Uterus (tissue), 4 donors: ENCODE results near the gene FAR1. TPM values are rescaled to one million over a fixed set of nuclear protein-coding genes. Genes with fewer than 3 reads are reported as not detected.

ENCODE experiments used
- DNase-seq, 2 donors: peaks; one replicate each; pipeline ENCODE4 v3.0.0-alpha.2; 2019 to 2020
- H3K27ac ChIP-seq, 2 donors: fragments of 200-600 bp; sonication (generic); 1 replicate in 1 of 2; 2 replicates in 1 of 2; pipeline ENCODE4 v1.5.1; 2016 to 2018
- H3K27me3 ChIP-seq, 2 donors: fragments of 200-600 bp; sonication (generic); one replicate each; pipeline ENCODE4 v1.5.1; 2018 to 2019; ENCODE audit warnings: control low read depth in 1 of 2
- H3K36me3 ChIP-seq, 2 donors: fragments of 200-600 bp; sonication (generic); one replicate each; pipeline ENCODE4 v1.5.1; 2019; ENCODE audit warnings: control low read depth in 1 of 2
- H3K4me1 ChIP-seq, 2 donors: fragments of 200-600 bp; sonication (generic); one replicate each; pipeline ENCODE4 v1.5.1; 2018 to 2019; ENCODE audit warnings: control low read depth in 1 of 2
- H3K4me3 ChIP-seq, 2 donors: fragments of 200-600 bp; sonication (generic); 1 replicate in 1 of 2; 2 replicates in 1 of 2; pipeline ENCODE4 v1.5.1; 2018 to 2019; ENCODE audit warnings: mild to moderate bottlenecking in 1 of 2
- H3K9me3 ChIP-seq, 2 donors: fragments of 200-600 bp; sonication (generic); one replicate each; pipeline ENCODE4 v1.5.1; 2019; ENCODE audit warnings: control low read depth in 1 of 2
- POLR2A ChIP-seq, 2 donors: fragments of 450-650 bp; IDR thresholded peaks; one replicate each; pipeline ENCODE4 v1.6.1; 2016; ENCODE audit warnings: antibody characterized with exemption in 2 of 2, mild to moderate bottlenecking in 1 of 2, moderate library complexity in 1 of 2
- intact Hi-C: fragments of 100-400 bp; cut with DNase I; formaldehyde crosslinking; loops from one replicate; pipeline ENCODE4 v1.15.1; 2023; ENCODE audit warnings: low total_unique reads
- total RNA-seq, 4 donors: library from RNA; depleted of rRNA in 3 of 4; stranded (reverse); fragments of >200 nt in 3 of 4; gene quantifications; one replicate each; pipeline versions ENCODE4 v1.1.0 to v1.2.4, GENCODE V29; 2014 to 2023
- TF ChIP-seq, protein P1 (sequence below), 4 experiments: fragments of 200-600 bp in 2 of 4; fragments of 450-650 bp in 2 of 4; sonication (generic) in 2 of 4; IDR thresholded peaks; one replicate each; pipeline ENCODE4 v1.5.1; 2016 to 2019; ENCODE audit warnings: antibody characterized with exemption in 4 of 4, mild to moderate bottlenecking in 2 of 4, moderate library complexity in 1 of 4
- donor health status: DM: yes; HTN: yes; CAD: no.

Gene FAR1
- total RNA-seq, 4 donors from 2014 or later, result 34.8 to 148 (median 69.5) TPM

DNA sequence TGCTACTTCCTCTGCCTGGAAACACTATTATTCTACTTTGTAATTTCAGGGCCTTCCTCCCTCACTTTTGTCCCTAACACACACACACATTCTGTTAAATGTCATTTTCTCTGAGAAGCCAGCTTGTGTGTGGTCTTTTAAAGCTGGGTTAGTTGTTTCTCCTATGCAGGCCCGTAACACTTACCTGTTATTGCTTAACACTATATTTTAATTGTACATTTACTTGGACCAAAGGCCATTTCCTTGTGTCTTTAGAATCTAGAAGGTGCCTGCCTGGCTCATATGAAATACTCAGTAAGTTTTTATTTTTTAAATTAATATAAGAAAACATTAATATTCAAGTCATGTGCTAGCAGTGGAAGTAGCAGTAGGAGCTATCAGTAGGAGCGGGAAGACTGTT lies 30.6 kb downstream of the FAR1 start:
- TF ChIP-seq, protein P1, sequence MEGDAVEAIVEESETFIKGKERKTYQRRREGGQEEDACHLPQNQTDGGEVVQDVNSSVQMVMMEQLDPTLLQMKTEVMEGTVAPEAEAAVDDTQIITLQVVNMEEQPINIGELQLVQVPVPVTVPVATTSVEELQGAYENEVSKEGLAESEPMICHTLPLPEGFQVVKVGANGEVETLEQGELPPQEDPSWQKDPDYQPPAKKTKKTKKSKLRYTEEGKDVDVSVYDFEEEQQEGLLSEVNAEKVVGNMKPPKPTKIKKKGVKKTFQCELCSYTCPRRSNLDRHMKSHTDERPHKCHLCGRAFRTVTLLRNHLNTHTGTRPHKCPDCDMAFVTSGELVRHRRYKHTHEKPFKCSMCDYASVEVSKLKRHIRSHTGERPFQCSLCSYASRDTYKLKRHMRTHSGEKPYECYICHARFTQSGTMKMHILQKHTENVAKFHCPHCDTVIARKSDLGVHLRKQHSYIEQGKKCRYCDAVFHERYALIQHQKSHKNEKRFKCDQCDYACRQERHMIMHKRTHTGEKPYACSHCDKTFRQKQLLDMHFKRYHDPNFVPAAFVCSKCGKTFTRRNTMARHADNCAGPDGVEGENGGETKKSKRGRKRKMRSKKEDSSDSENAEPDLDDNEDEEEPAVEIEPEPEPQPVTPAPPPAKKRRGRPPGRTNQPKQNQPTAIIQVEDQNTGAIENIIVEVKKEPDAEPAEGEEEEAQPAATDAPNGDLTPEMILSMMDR (IDR thresholded peaks at IDR 0.05), result no peak
- TF ChIP-seq POLR2A (IDR thresholded peaks at IDR 0.05), result no peak
- H3K27me3 ChIP-seq, result no peaks in the 10 kb centered on the region
- no peak overlapping the region for H3K27ac ChIP-seq
- no peaks in the 10 kb centered on the region for H3K9me3 ChIP-seq
- H3K36me3 ChIP-seq, result no peaks in the 10 kb centered on the region
- intact Hi-C loops, result no loop called here
- DNase-seq, result no peak
- no peak overlapping the region for H3K4me3 ChIP-seq
- H3K4me1 ChIP-seq, result no peaks in the 10 kb centered on the region

DNA sequence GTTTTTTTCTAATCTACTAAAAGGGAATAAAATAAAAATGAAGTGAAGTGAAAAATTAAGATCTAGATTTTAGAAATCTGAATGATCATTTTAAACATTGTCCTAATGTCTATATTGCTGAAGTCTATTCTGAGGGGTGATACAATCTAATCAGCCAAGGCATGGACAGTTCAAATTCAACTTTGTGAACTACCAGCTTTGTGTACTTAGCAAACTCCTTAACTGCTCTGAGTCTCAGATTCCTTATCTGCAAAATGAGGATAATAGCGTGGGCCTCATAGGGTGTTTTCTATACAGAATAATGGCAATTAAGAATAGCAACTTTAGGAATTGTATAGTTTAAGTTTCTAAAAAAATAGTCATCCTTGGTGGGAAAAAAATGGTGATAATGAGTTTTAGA lies 31.4 kb downstream of the FAR1 start:
- Histone ChIP-seq H3K36me3 (no peaks in the 10 kb centered on the region), H3K4me3 (no peak overlapping the region), H3K27me3 (no peaks in the 10 kb centered on the region), H3K4me1 (no peaks in the 10 kb centered on the region), H3K27ac (no peak overlapping the region), H3K9me3 (no peaks in the 10 kb centered on the region)
- TF ChIP-seq, protein P1 (IDR thresholded peaks at IDR 0.05), result no peak
- no peak for TF ChIP-seq POLR2A (IDR thresholded peaks at IDR 0.05)
- intact Hi-C loops, result no loop called here
- no peak for DNase-seq

DNA sequence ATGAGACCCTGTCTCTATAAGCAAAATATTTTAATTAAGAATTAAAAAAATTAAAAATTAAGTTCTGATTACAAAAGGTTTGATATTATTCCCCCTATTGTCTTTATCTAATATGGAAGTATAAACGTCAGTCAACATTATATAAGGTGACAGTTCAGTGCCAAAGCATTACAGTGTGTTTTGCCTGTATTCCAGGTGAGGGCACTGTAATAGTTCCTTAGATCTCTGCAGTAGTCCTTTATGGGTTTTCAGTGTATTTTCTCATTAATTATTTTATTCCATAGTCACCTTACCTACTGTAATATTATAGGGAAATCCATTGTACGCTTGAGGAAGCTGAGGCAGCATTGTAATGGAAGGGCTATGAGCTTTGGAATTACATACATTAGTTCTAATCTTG lies 33.0 kb downstream of the FAR1 start:
- no peaks in the 10 kb centered on the region for H3K9me3 ChIP-seq
- no peak overlapping the region for H3K4me3 ChIP-seq
- DNase-seq, result no peak
- no peaks in the 10 kb centered on the region for H3K36me3 ChIP-seq
- no peaks in the 10 kb centered on the region for H3K27me3 ChIP-seq
- intact Hi-C loops, result no loop called here
- no peak overlapping the region for H3K27ac ChIP-seq
- H3K4me1 ChIP-seq, result no peaks in the 10 kb centered on the region
- no peak for TF ChIP-seq POLR2A (IDR thresholded peaks at IDR 0.05)
- TF ChIP-seq, protein P1 (IDR thresholded peaks at IDR 0.05), result no peak

DNA sequence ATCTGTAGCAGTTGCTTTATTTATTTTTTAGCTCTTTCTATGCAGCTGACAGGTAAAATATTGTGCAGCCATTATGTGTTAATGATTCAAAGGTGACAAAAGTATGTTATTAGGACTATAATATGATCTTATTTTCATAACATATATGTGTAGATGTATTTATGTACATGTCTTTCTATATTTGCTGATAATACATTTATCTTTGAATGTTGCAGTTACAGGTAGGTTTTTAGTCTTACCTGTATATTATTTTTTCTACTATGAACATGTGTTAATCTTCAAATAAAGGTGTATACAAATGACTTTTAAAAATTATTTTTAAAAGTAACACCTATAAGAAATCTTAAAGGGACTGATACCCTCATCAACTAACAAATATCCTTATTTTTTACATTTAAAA lies 33.6 kb downstream of the FAR1 start:
- no peak for DNase-seq
- intact Hi-C loops, result no loop called here
- Histone ChIP-seq H3K27ac (no peak overlapping the region), H3K27me3 (no peaks in the 10 kb centered on the region), H3K36me3 (no peaks in the 10 kb centered on the region), H3K9me3 (no peaks in the 10 kb centered on the region), H3K4me1 (no peaks in the 10 kb centered on the region), H3K4me3 (no peak overlapping the region)
- TF ChIP-seq, protein P1 (IDR thresholded peaks at IDR 0.05), result no peak
- no peak for TF ChIP-seq POLR2A (IDR thresholded peaks at IDR 0.05)

DNA sequence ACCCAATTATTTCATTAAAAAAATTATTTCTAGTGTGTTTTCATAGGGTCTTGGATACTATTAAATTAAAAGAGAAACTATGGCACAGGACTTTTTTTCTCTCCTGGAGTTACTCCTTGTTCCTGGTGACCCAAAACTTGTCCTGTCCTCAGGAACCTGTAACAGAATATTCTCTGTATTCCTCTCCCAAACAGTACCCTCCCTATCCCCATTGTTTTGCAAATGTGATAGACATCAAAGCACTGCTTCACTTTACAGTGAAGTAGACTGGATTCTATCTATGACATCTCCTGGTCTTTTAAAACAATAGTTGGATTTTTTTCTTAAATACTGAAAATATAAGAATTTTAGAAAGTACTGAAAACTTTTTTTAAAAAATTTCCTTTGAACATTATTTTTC lies 37.2 kb downstream of the FAR1 start:
- no peaks in the 10 kb centered on the region for H3K27me3 ChIP-seq
- H3K27ac ChIP-seq, result no peak overlapping the region
- DNase-seq, result no peak
- no peaks in the 10 kb centered on the region for H3K9me3 ChIP-seq
- no peaks in the 10 kb centered on the region for H3K4me1 ChIP-seq
- TF ChIP-seq, protein P1 (IDR thresholded peaks at IDR 0.05), result no peak
- TF ChIP-seq POLR2A (IDR thresholded peaks at IDR 0.05), result no peak
- H3K4me3 ChIP-seq, result no peak overlapping the region
- H3K36me3 ChIP-seq, result no peaks in the 10 kb centered on the region
- intact Hi-C loops, result no loop called here
